PFSK-1 (cell line): ENCODE data around the gene MGLL.

ENCODE experiments used
- FOXP2 ChIP-seq: optimal IDR thresholded peaks from 2 replicates; pipeline ENCODE3; 2011; ENCODE audit warnings: borderline replicate concordance, control low read depth, inconsistent platforms; ENCODE audit not compliant: insufficient read depth; ENCODE audit errors: extremely low read length, extremely low read depth
- POLR2AphosphoS5 ChIP-seq: IDR thresholded peaks from 2 replicates; pipeline ENCODE4 v1.6.1; 2012; ENCODE audit warnings: low read depth, mild to moderate bottlenecking, control low read depth, low read length, moderate library complexity
- SIN3A ChIP-seq: IDR thresholded peaks from 2 replicates; pipeline ENCODE4 v1.6.1; 2012; ENCODE audit warnings: mild to moderate bottlenecking, low read length, moderate library complexity, borderline replicate concordance; ENCODE audit not compliant: insufficient read depth
- TAF1 ChIP-seq: IDR thresholded peaks from 2 replicates; pipeline ENCODE4 v1.6.1; 2012; ENCODE audit warnings: low read length, control low read depth, borderline replicate concordance; ENCODE audit not compliant: insufficient read depth
- TF ChIP-seq, protein P1 (sequence below), 2 experiments: IDR thresholded peaks; 2 replicates each; pipeline versions ENCODE4 v1.6.1 to v1.8.0; 2011 to 2012; ENCODE audit warnings: low read depth in 2 of 2, low read length in 2 of 2, control low read depth in 1 of 2, inconsistent platforms in 1 of 2, mild to moderate bottlenecking in 1 of 2, moderate library complexity in 1 of 2; ENCODE audit not compliant: insufficient read depth in 1 of 2

Gene MGLL

DNA sequence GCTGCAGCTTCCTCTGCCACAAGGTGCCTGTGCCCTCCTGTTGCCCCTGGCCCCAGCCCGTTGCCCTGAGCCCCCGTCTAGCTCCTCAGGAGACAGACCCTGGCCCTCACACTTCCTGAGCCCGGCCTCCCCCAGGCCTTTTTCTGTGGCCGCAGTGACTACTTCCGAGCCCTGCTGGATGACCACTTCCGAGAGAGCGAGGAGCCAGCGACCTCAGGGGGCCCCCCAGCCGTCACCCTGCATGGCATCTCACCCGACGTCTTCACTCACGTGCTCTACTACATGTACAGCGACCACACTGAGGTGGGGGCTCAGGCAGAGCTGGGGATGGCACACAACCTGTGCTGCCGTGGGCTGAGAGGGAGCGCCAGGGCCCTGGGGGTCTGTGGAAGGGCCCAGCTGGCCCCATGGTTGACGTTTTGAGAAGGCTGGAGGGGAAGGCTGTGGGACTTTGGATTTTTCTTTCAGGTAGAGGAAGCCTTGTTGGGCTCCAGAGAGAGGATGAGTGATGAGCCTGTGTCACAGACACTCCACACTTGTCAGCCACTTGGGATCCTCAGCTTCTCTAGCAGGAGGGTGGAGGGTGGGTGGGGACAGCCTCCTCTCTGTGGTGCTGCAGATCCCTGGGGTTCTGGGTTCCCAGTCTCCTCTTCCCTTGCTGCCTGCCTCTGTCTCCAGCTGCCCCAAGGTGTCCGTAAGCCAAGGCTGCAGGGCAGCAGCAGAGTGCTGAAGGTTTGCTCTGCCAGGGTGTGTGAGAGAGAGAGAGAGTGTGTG lies 144.6 kb downstream of the MGLL start:
- TF ChIP-seq POLR2AphosphoS5 (0 out of 2 replicates have a peak, but pooled peaks have one; percentile 8), FOXP2 (no peak)

DNA sequence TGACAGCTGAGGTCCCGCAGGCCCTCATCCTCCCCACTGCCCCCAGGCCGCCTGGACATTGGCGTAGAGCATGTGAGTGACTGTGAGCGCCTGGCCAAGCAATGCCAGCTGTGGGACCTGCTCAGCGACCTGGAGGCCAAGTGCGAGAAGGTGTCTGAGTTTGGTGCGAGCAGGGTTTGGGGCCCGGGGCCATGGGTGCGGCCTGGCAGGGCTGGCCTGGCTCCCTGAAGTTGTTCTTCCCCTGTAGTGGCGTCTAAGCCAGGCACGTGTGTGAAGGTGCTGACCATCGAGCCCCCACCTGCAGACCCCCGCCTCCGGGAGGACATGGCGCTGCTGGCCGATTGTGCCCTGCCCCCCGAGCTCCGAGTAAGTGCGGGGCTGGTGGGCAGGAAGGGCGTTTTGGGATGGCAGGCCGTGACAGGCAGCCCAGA lies 145.4 kb downstream of the MGLL start:
- TF ChIP-seq POLR2AphosphoS5 (no peak), FOXP2 (no peak), SIN3A (peak; percentile 32; the same call in 1 of the 2 replicates)

DNA sequence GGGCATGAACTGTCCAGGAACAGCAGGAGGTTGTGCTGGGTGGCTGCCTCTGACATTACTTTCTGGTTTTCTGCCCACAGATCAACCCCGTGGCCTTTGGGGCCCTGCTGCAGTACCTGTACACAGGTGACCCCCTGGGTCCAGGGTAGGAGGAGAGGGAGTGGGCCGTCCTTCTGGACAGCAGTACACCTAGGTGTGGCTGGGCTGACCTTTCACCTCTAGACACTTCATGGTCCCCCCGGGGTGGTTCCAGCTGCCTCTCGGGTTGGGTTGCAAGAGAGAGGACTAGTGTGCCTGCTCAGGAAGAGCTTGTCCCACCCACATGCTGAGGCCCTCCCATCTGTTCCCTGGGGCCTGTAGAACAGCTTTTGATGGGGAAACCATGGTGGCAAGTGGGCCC lies 145.9 kb downstream of the MGLL start:
- TF ChIP-seq POLR2AphosphoS5: no peak

DNA sequence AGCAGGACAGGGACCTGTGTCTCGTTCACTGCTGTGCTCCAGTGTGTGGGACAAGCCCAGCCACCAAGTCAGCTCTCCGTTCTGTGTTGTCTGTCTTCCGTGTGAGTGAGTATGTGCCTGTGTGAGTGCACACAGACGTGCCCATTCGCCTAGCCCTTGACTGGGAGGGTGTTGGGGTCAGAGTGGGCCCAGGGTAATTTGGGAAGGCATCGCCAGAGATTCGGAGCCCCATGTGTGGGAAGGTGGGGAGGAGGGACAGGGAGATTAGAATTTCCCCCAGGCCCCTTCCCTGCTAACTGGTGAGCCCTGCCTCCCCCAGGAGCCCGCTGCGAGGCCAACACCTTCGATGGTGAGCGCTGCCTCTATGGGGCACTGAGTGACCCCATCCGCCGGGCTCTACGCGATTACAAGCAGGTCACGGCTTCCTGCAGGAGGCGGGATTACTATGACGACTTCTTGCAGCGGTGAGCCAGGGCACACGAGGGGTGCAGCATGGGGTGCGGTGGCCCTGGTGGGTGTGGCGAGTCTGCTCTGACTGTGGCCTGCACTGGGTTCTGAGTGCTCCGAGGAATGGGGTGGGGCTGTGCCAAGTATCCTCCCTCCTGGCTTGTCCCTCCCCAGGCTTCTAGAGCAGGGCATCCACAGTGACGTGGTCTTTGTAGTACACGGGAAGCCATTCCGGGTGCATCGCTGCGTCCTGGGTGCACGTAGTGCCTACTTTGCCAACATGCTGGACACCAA lies 146.5 kb downstream of the MGLL start:
- TF ChIP-seq TAF1: no peak
- peak; percentile 25; the same call in 1 of the 2 replicates for TF ChIP-seq POLR2AphosphoS5

DNA sequence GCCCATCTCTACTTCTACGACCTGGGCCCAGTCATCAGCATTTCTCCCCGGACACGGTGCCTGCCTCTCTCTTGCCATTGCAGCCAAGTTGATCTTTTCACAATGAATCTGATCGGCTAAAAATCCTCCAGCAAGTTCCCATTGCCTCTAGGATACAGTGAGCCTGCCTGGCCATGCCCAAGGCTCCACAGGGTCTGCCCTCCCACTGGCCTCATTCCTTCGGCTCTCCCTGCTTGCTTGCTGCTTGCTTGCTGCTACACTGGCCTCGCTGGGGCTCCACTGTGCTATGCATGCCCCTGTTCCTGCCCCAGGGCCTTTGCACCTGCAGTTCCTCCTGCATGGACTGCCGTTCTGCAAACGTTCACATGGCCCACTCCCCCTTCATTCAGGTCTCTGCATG lies 147.5 kb downstream of the MGLL start:
- TF ChIP-seq, protein P1, sequence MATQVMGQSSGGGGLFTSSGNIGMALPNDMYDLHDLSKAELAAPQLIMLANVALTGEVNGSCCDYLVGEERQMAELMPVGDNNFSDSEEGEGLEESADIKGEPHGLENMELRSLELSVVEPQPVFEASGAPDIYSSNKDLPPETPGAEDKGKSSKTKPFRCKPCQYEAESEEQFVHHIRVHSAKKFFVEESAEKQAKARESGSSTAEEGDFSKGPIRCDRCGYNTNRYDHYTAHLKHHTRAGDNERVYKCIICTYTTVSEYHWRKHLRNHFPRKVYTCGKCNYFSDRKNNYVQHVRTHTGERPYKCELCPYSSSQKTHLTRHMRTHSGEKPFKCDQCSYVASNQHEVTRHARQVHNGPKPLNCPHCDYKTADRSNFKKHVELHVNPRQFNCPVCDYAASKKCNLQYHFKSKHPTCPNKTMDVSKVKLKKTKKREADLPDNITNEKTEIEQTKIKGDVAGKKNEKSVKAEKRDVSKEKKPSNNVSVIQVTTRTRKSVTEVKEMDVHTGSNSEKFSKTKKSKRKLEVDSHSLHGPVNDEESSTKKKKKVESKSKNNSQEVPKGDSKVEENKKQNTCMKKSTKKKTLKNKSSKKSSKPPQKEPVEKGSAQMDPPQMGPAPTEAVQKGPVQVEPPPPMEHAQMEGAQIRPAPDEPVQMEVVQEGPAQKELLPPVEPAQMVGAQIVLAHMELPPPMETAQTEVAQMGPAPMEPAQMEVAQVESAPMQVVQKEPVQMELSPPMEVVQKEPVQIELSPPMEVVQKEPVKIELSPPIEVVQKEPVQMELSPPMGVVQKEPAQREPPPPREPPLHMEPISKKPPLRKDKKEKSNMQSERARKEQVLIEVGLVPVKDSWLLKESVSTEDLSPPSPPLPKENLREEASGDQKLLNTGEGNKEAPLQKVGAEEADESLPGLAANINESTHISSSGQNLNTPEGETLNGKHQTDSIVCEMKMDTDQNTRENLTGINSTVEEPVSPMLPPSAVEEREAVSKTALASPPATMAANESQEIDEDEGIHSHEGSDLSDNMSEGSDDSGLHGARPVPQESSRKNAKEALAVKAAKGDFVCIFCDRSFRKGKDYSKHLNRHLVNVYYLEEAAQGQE (IDR thresholded peaks at IDR 0.05; ENCODE audit: insufficient read depth in 1 of 2, low read depth in 2 of 2, low read length in 2 of 2): no peak
- TF ChIP-seq SIN3A (no peak), FOXP2 (no peak), POLR2AphosphoS5 (no peak), TAF1 (no peak)

DNA sequence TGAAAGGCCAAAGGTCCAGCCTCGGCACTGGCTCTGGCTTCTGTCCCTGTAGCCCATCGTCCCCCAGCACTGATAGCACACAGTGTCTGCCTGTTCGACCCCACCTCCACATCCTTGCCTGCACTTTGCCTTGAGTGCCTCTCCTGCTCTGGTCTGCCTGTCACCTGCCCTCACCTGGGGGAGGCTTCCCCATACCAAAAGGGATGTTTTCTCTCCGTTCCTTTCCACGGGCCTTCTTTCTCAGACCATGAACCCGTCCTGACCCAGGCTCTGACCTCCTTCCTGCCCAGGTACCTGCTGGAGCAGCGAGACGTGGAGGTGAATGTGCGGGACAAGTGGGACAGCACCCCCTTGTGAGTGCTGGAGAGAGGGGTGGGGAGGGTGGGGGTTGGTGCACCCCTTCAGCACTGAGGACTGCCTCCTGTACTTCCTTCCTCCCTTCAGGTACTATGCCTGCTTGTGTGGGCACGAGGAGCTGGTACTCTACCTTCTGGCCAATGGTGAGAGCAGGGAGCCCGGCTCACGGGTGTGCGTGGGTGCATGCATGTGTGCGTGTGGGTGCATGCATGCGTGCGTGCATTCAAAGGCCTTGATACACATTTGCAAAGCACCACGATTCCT lies 148.1 kb downstream of the MGLL start:
- no peak for TF ChIP-seq POLR2AphosphoS5
- TF ChIP-seq TAF1: no peak
- no peak for TF ChIP-seq SIN3A
- no peak for TF ChIP-seq FOXP2
- TF ChIP-seq, protein P1 (IDR thresholded peaks at IDR 0.05; ENCODE audit: insufficient read depth in 1 of 2, low read depth in 2 of 2, low read length in 2 of 2): no peak

DNA sequence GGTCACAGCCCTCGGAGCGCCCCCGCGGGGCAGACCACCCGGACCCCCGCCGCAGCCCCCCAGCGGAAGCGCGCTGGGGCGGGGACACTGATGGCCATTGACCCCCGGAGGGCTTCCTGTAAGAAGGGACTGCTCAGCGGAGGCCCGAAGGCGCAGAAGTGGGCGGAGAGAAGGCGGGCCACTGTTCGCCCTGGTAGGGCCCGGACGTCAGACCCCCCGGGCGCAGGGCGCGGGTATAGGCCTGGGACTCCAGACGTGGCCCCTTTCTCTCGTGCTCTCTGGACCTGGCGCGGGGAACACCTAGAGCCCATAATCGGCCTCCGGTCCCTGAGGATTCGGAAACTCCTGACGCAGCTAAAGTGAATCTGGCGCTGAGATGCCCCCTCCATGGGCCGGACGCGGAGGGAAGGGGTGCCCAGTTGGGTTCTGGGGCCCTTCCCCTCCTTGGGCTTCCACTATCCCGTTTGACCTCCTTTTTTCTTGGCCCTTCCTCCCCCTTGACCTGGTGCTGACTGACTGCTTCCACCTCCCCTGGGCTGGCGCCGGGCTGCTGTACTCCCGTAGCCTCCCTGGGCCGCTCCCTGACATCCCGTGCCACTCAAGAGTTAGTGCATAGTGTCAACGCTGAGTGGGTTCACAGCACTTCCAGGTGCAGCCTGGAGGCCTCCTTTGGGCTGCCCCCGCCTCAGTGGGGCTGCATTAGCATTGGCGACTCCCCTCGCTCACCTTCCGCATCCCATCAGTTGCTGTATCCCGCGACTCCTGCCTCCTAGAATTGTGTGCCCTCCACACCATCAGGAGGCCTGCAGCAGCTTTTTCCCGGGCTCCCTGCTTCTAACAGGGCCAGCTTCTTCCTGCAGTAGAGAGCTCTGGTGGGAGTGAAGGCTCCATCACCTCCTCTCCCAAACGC lies 148.9 kb downstream of the MGLL start:
- TF ChIP-seq, protein P1 (IDR thresholded peaks at IDR 0.05; ENCODE audit: insufficient read depth in 1 of 2, low read depth in 2 of 2, low read length in 2 of 2): no peak
- TF ChIP-seq TAF1 (no peak), POLR2AphosphoS5 (no peak), FOXP2 (no peak), SIN3A (no peak)
